Adrenal gland (tissue), 5 donors: ENCODE results near the gene PLAU.

Experiments used
- CTCF ChIP-seq, 6 experiments: fragments of 450-650 bp in 4 of 6; fragments of 200-600 bp in 2 of 6; sonication (generic) in 1 of 6; IDR thresholded peaks; 1 replicate in 5 of 6; 2 replicates in 1 of 6; pipeline versions ENCODE4 v1.5.1 to v1.8.0; 2016 to 2021; ENCODE audit warnings: antibody characterized with exemption in 6 of 6, mild to moderate bottlenecking in 2 of 6, moderate library complexity in 1 of 6
- POLR2A ChIP-seq, 2 donors: fragments of 450-650 bp; IDR thresholded peaks; one replicate each; pipeline ENCODE4 v1.6.1; 2017; ENCODE audit warnings: antibody characterized with exemption in 2 of 2, mild to moderate bottlenecking in 2 of 2, moderate library complexity in 1 of 2
- donor health status: DM: no; HTN: no; CAD: no.

- TF ChIP-seq CTCF (IDR thresholded peaks at IDR 0.05): no peak
- no peak for TF ChIP-seq POLR2A (IDR thresholded peaks at IDR 0.05)
These were observed 23.1 kb downstream of the PLAU start for GRCh38 chr10:73934074-73934473.
